Thyroid gland (tissue), 4 donors: ENCODE measurements around the gene TEX11. TPM values are rescaled to one million over a fixed set of nuclear protein-coding genes. Genes with fewer than 3 reads are reported as not detected.
"Not testable (repeated sequence)": the region's sequence is repeated elsewhere in the genome, so short reads cannot be mapped to it uniquely, and the experiment has no call there.

ENCODE experiments used
- DNase-seq, 2 donors: peaks; one replicate each; pipeline ENCODE4 v3.0.0-alpha.2; 2019
- H3K27ac ChIP-seq, 3 donors: fragments of 200-600 bp; sonication (generic); 1 replicate in 2 of 3; 2 replicates in 1 of 3; pipeline ENCODE4 v1.5.1; 2016 to 2019; ENCODE audit warnings: mild to moderate bottlenecking in 1 of 3, moderate library complexity in 1 of 3
- H3K27me3 ChIP-seq: fragments of 200-600 bp; sonication (generic); one replicate; pipeline ENCODE4 v1.5.1; 2019
- H3K36me3 ChIP-seq, 2 donors: fragments of 200-600 bp; sonication (generic); one replicate each; pipeline ENCODE4 v1.5.1; 2016 to 2019
- H3K4me1 ChIP-seq, 2 donors: fragments of 200-600 bp; sonication (generic); one replicate each; pipeline ENCODE4 v1.5.1; 2017 to 2019
- H3K4me3 ChIP-seq, 3 donors: fragments of 200-600 bp; sonication (generic); replicated peaks in 1 of 3; 1 replicate in 2 of 3; 2 replicates in 1 of 3; pipeline ENCODE4 v1.5.1; 2016; ENCODE audit warnings: mild to moderate bottlenecking in 1 of 3
- H3K9me3 ChIP-seq: fragments of 200-600 bp; sonication (generic); one replicate; pipeline ENCODE4 v1.5.1; 2017
- CTCF ChIP-seq, 6 experiments: fragments of 200-600 bp in 3 of 6; fragments of 450-650 bp in 3 of 6; sonication (generic) in 3 of 6; IDR thresholded peaks; one replicate each; pipeline ENCODE4 v1.5.1; 2016 to 2019; ENCODE audit warnings: antibody characterized with exemption in 6 of 6, mild to moderate bottlenecking in 2 of 6, inconsistent platforms in 1 of 6, moderate library complexity in 1 of 6
- POLR2A ChIP-seq, 2 donors: fragments of 450-650 bp; IDR thresholded peaks; one replicate each; pipeline ENCODE4 v1.6.1; 2017; ENCODE audit warnings: antibody characterized with exemption in 2 of 2, mild to moderate bottlenecking in 2 of 2, moderate library complexity in 1 of 2
- WGBS, 2 donors: methylation state at CpG; one replicate each; pipeline ENCODE4 v1.1.5; 2017; 5-methylcytosine and 5-hydroxymethylcytosine counted together
- intact Hi-C: fragments of 100-400 bp; cut with DNase I; formaldehyde crosslinking; loops from one replicate; pipeline ENCODE4 v1.15.1; 2023
- total RNA-seq, 4 donors: library from RNA; depleted of rRNA; stranded (reverse); fragments of >200 nt; gene quantifications; one replicate each; pipeline ENCODE4 v1.2.3, GENCODE V29; 2016

TEX11 gene
- total RNA-seq, 4 donors from 2014 or later: not detected

GRCh38 chrX:70774223-70774622 is 134.3 kb downstream of the TEX11 start:
- H3K9me3 ChIP-seq: no peaks in the 10 kb centered on the region
- H3K27ac ChIP-seq: no peak overlapping the region
- no peaks in the 10 kb centered on the region for H3K4me1 ChIP-seq
- H3K36me3 ChIP-seq: no peaks in the 10 kb centered on the region
- H3K27me3 ChIP-seq: no peaks in the 10 kb centered on the region
- WGBS, 2 donors: 45 to 67% methylated on average over 2 of the region's 2 CpGs
- no peak for DNase-seq
- intact Hi-C loops: no loop called here
- no peak overlapping the region for H3K4me3 ChIP-seq
- TF ChIP-seq CTCF (IDR thresholded peaks at IDR 0.05): no peak
- TF ChIP-seq POLR2A (IDR thresholded peaks at IDR 0.05): no peak

- Histone ChIP-seq H3K27me3 (no peaks in the 10 kb centered on the region), H3K27ac (no peak overlapping the region), H3K4me3 (no peak overlapping the region), H3K36me3 (no peaks in the 10 kb centered on the region), H3K4me1 (no peaks in the 10 kb centered on the region), H3K9me3 (no peaks in the 10 kb centered on the region)
- intact Hi-C loops: no loop called here
- no peak for DNase-seq
- TF ChIP-seq CTCF (IDR thresholded peaks at IDR 0.05) (peak in 3 of 6 experiments; percentile 30 to 35 (median 34)), POLR2A (IDR thresholded peaks at IDR 0.05) (no peak)
- WGBS, 2 donors: 35 to 40% methylated on average over 3 of the region's 3 CpGs
Measured at GRCh38 chrX:70769659-70770227, 138.8 kb downstream of the TEX11 start.

- H3K27me3 ChIP-seq: peaks cover 3% of the 10 kb centered on the region
- H3K9me3 ChIP-seq: no peaks in the 10 kb centered on the region
- TF ChIP-seq POLR2A (IDR thresholded peaks at IDR 0.05): no peak
- H3K4me3 ChIP-seq: no peak overlapping the region
- WGBS, 2 donors: 38 to 44% methylated on average over 10 of the region's 10 CpGs
- no peaks in the 10 kb centered on the region for H3K4me1 ChIP-seq
- H3K36me3 ChIP-seq: no peaks in the 10 kb centered on the region
- H3K27ac ChIP-seq: no peak overlapping the region
- DNase-seq: no peak
- intact Hi-C loops: no loop called here
Measured at GRCh38 chrX:70762285-70762684, 146.2 kb downstream of the TEX11 start.

- TF ChIP-seq CTCF (IDR thresholded peaks at IDR 0.05): no peak
- DNase-seq: peak; percentile 3
- intact Hi-C loops: no loop called here
- H3K9me3 ChIP-seq: no peaks in the 10 kb centered on the region
- H3K36me3 ChIP-seq: no peaks in the 10 kb centered on the region
- WGBS, 2 donors: 80% methylated on average over 1 of the region's 12 CpGs; no CpG with 5 or more reads in 1 of the 2 donors
- H3K27ac ChIP-seq: no peak overlapping the region
- H3K4me1 ChIP-seq: no peaks in the 10 kb centered on the region
- no peak overlapping the region for H3K4me3 ChIP-seq
- H3K27me3 ChIP-seq: no peaks in the 10 kb centered on the region
Measured at GRCh38 chrX:70755850-70756249, 152.7 kb downstream of the TEX11 start.

GRCh38 chrX:70754169-70754848 is 154.2 kb downstream of the TEX11 start:
- Histone ChIP-seq H3K4me1 (no peaks in the 10 kb centered on the region), H3K9me3 (no peaks in the 10 kb centered on the region), H3K27me3 (no peaks in the 10 kb centered on the region), H3K36me3 (no peaks in the 10 kb centered on the region), H3K4me3 (no peak overlapping the region), H3K27ac (no peak overlapping the region)
- 72% methylated on average over 2 of the region's 2 CpGs; no CpG with 5 or more reads in 1 of the 2 donors for WGBS, 2 donors
- intact Hi-C loops: no loop called here
- TF ChIP-seq CTCF (IDR thresholded peaks at IDR 0.05): no peak
- no peak for DNase-seq

GRCh38 chrX:70733774-70734173 is 174.7 kb downstream of the TEX11 start:
- DNase-seq, H3K36me3 ChIP-seq, H3K4me1 ChIP-seq, H3K4me3 ChIP-seq, H3K27ac ChIP-seq, intact Hi-C loops, H3K9me3 ChIP-seq, H3K27me3 ChIP-seq: not testable (repeated sequence)
- 97 to 100% methylated on average over 3 of the region's 5 CpGs for WGBS, 2 donors

- H3K9me3 ChIP-seq, DNase-seq, H3K4me1 ChIP-seq, H3K27ac ChIP-seq, H3K4me3 ChIP-seq, H3K36me3 ChIP-seq, H3K27me3 ChIP-seq, intact Hi-C loops: not testable (repeated sequence)
- 100% methylated on average over 1 of the region's 1 CpG; no CpG with 5 or more reads in 1 of the 2 donors for WGBS, 2 donors
Measured at GRCh38 chrX:70727961-70728360, 180.6 kb downstream of the TEX11 start.
